BJ (cell line): ENCODE data around the gene STK24. TPM values are rescaled to one million over a fixed set of nuclear protein-coding genes. Genes with fewer than 3 reads are reported as not detected.

Experiments used
- CTCF ChIA-PET: fragments of 350-600 bp; formaldehyde crosslinking; extraction: SDS; loops from one replicate; lab custom pipeline; 2021; ENCODE audit warnings: antibody characterized with exemption, inconsistent platforms; lab: Yijun Ruan, JAX
- POLR2A ChIA-PET: fragments of 300-600 bp; sonication (Branson Sonifier 250); formaldehyde crosslinking; extraction: SDS; loops from one replicate; lab custom pipeline; 2021; ENCODE audit warnings: antibody characterized with exemption; lab: Charles Lee
- DNase-seq: peaks from one replicate; pipeline ENCODE4 v3.0.0-alpha.2; 2011; ENCODE audit warnings: low read depth
- H3K27me3 ChIP-seq: 2 replicates; pipeline ENCODE4 v1.6.0; 2011; ENCODE audit warnings: low read length; ENCODE audit not compliant: control insufficient read depth, insufficient read depth
- H3K36me3 ChIP-seq: 2 replicates; pipeline ENCODE4 v1.5.1; 2011; ENCODE audit warnings: low read length; ENCODE audit not compliant: control insufficient read depth, insufficient read depth
- H3K4me3 ChIP-seq: 2 replicates; pipeline ENCODE4 v1.5.1; 2011; ENCODE audit warnings: low read depth, mild to moderate bottlenecking, control low read depth, low read length
- polyA plus RNA-seq: library from polyadenylated mRNA; depleted of rRNA; stranded (reverse); fragments of >200 nt; gene quantifications from 2 replicates; pipeline ENCODE4 v1.2.3, GENCODE V29; 2011
- TF ChIP-seq, protein P1 (sequence below): IDR thresholded peaks from 2 replicates; pipeline ENCODE4 v1.5.1; 2011; ENCODE audit warnings: low read depth, mild to moderate bottlenecking, control low read depth, inconsistent platforms, low read length, moderate library complexity; ENCODE audit not compliant: insufficient read depth

STK24 gene
- polyA plus RNA-seq, 1 experiment = 32.8 TPM

- DNase-seq = no peak
- Histone ChIP-seq H3K4me3 (no peak overlapping the region), H3K27me3 (no peaks in the 10 kb centered on the region), H3K36me3 (no peaks in the 10 kb centered on the region)
- POLR2A ChIA-PET = no interaction called here
- TF ChIP-seq, protein P1, sequence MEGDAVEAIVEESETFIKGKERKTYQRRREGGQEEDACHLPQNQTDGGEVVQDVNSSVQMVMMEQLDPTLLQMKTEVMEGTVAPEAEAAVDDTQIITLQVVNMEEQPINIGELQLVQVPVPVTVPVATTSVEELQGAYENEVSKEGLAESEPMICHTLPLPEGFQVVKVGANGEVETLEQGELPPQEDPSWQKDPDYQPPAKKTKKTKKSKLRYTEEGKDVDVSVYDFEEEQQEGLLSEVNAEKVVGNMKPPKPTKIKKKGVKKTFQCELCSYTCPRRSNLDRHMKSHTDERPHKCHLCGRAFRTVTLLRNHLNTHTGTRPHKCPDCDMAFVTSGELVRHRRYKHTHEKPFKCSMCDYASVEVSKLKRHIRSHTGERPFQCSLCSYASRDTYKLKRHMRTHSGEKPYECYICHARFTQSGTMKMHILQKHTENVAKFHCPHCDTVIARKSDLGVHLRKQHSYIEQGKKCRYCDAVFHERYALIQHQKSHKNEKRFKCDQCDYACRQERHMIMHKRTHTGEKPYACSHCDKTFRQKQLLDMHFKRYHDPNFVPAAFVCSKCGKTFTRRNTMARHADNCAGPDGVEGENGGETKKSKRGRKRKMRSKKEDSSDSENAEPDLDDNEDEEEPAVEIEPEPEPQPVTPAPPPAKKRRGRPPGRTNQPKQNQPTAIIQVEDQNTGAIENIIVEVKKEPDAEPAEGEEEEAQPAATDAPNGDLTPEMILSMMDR = no peak
- CTCF ChIA-PET = no interaction called here
These were observed 17.7 kb downstream of the STK24 start for GRCh38 chr13:98559169-98559568.

DNA sequence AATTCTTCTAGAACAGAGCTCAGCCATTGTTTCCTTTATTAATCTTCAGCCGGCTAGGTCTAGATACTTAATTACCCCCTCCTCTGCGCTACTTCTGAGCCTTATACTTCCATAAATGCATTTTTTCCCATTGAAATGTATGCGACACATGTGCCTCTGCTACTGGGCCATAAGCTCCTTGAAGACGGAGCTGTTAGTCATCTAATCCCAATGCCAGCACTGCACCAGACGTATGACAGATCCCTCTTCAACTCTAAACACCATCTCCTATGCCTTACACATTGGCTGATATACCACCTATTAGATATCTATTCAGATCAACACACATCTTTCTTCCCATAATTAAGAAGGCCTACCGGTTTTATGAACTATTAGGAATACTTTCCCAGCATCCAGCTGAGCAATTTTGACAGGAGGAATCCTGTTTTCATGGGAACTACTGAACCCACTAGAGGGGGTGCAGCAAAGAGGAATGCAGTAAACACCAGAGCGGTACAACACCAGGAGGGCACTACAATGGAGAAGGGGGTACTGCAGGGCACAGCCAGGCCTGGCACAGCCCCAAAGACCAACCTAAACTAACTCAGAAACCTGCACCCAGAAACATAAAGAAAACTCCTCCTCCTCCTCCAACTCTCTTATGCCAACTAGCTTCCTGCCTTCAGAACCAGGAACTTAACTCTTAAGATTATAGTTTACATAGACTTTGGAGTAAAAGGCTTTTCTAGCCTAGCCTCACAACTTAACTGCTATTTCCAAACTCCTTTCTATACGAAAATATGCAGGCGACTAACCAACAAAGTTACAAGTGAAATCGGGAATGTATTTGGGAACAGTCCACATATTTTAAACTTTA is 18.7 kb downstream of the STK24 start:
- no peak for DNase-seq
- H3K27me3 ChIP-seq = no peaks in the 10 kb centered on the region
- CTCF ChIA-PET = interaction anchor here (0.7 to 1.8 kb wide), 2 partner anchors 8 to 17 kb away, joined by 3 to 5 read pairs; no protein-coding TSS in a partner anchor
- POLR2A ChIA-PET = no interaction called here
- no peak overlapping the region for H3K4me3 ChIP-seq
- no peaks in the 10 kb centered on the region for H3K36me3 ChIP-seq
- TF ChIP-seq, protein P1 = no peak

GRCh38 chr13:98556968-98557631 is 19.8 kb downstream of the STK24 start:
- TF ChIP-seq, protein P1 = no peak
- no peak overlapping the region for H3K4me3 ChIP-seq
- no peak for DNase-seq
- H3K27me3 ChIP-seq = no peaks in the 10 kb centered on the region
- no peaks in the 10 kb centered on the region for H3K36me3 ChIP-seq
- ChIA-PET CTCF (interaction anchor here (1.8 kb wide), 1 partner anchor 9 kb away, joined by 5 read pairs; no protein-coding TSS in a partner anchor), POLR2A (no interaction called here)

- Histone ChIP-seq H3K36me3 (peaks cover 1% of the 10 kb centered on the region; the same call in 1 of the 2 replicates), H3K4me3 (no peak overlapping the region), H3K27me3 (no peaks in the 10 kb centered on the region)
- TF ChIP-seq, protein P1 = no peak
- CTCF ChIA-PET = interaction anchor here (1.8 kb wide), 1 partner anchor 10 kb away, joined by 5 read pairs; no protein-coding TSS in a partner anchor
- no peak for DNase-seq
- POLR2A ChIA-PET = no interaction called here
These were observed 20.6 kb downstream of the STK24 start for GRCh38 chr13:98556142-98556816.
